DND-41 (cell line): ENCODE measurements around the gene POC1A.
A peak's percentile ranks its signal among the peaks of the same experiment; 100 is the strongest.

Source experiments
- ATAC-seq: fragments of 200-7000 bp; cut with Tn5 transposase; 3 replicates; pipeline ENCODE4 v1.9.1; 2021; ENCODE audit warnings: low read depth; ENCODE audit not compliant: insufficient read depth
- DNase-seq: peaks from one replicate; pipeline ENCODE4 v3.0.0-alpha.2; 2020
- H2AFZ ChIP-seq: 2 replicates; pipeline ENCODE4 v1.6.0; 2012; ENCODE audit warnings: low read depth, low read length
- H3K27ac ChIP-seq: 2 replicates; pipeline ENCODE4 v1.5.1; 2012; ENCODE audit warnings: low read length, inconsistent platforms
- H3K27me3 ChIP-seq: fragments of 200-600 bp; sonication (generic); 2 replicates; pipeline ENCODE4 v1.6.0; 2012; ENCODE audit warnings: low read length, mild to moderate bottlenecking, inconsistent platforms; ENCODE audit not compliant: insufficient read depth, poor library complexity
- H3K36me3 ChIP-seq: 2 replicates; pipeline ENCODE4 v1.5.1; 2012; ENCODE audit warnings: low read length, inconsistent platforms; ENCODE audit not compliant: insufficient read depth
- H3K4me1 ChIP-seq: 2 replicates; pipeline ENCODE4 v1.5.1; 2012; ENCODE audit warnings: mild to moderate bottlenecking, low read length; ENCODE audit not compliant: insufficient read depth
- H3K4me2 ChIP-seq: 2 replicates; pipeline ENCODE4 v1.6.0; 2012; ENCODE audit warnings: mild to moderate bottlenecking, moderate library complexity, low read length, inconsistent platforms; ENCODE audit not compliant: insufficient read depth
- H3K4me3 ChIP-seq, 2 experiments: fragments of 200-600 bp in 1 of 2; shearing (Covaris generic) in 1 of 2; 2 replicates each; pipeline ENCODE4 v1.5.1; 2012 to 2016; ENCODE audit warnings: inconsistent platforms in 2 of 2, low read length in 2 of 2, mild to moderate bottlenecking in 2 of 2, low read depth in 1 of 2, moderate library complexity in 1 of 2
- H3K79me2 ChIP-seq: 2 replicates; pipeline ENCODE4 v1.6.0; 2012; ENCODE audit warnings: low read length, inconsistent platforms; ENCODE audit not compliant: insufficient read depth
- H3K9ac ChIP-seq: 2 replicates; pipeline ENCODE4 v1.6.0; 2012; ENCODE audit warnings: low read depth, mild to moderate bottlenecking, inconsistent platforms, low read length, moderate library complexity
- H3K9me3 ChIP-seq: 2 replicates; pipeline ENCODE4 v1.5.1; 2012; ENCODE audit warnings: low read length, moderate library complexity, mild to moderate bottlenecking, inconsistent platforms; ENCODE audit not compliant: insufficient read depth, severe bottlenecking
- H4K20me1 ChIP-seq: 2 replicates; pipeline ENCODE4 v1.6.0; 2012; ENCODE audit warnings: low read length; ENCODE audit not compliant: insufficient read depth
- CTCF ChIP-seq: IDR thresholded peaks from 2 replicates; pipeline ENCODE4 v1.5.1; 2012; ENCODE audit warnings: borderline replicate concordance, low read length, moderate library complexity, mild to moderate bottlenecking; ENCODE audit not compliant: poor library complexity, severe bottlenecking; ENCODE audit errors: extremely low read depth
- EZH2 ChIP-seq: IDR thresholded peaks from 3 replicates; pipeline ENCODE4 v1.6.1; 2012; ENCODE audit warnings: borderline replicate concordance, low read depth, mild to moderate bottlenecking, moderate library complexity, low read length, inconsistent platforms; ENCODE audit not compliant: severe bottlenecking

The POC1A gene

GRCh38 chr3:52200981-52201679 lies 46.9 kb upstream of the POC1A start:
- peaks cover 24% of the 10 kb centered on the region for H3K79me2 ChIP-seq
- H2AFZ ChIP-seq = no peak overlapping the region
- no peak for ATAC-seq
- DNase-seq = no peak
- H3K27me3 ChIP-seq = no peaks in the 10 kb centered on the region
- no peaks in the 10 kb centered on the region for H3K9me3 ChIP-seq
- H3K27ac ChIP-seq = no peak overlapping the region
- H4K20me1 ChIP-seq = 0 out of 2 replicates have a peak, but pooled peaks cover 3% of the 10 kb centered on the region
- H3K4me1 ChIP-seq = peaks cover 29% of the 10 kb centered on the region
- no peak overlapping the region for H3K9ac ChIP-seq
- TF ChIP-seq CTCF = no peak
- no peak for TF ChIP-seq EZH2
- no peak overlapping the region for H3K4me3 ChIP-seq
- no peak overlapping the region for H3K4me2 ChIP-seq
- peaks cover 63% of the 10 kb centered on the region for H3K36me3 ChIP-seq

- Histone ChIP-seq H3K79me2 (peaks cover 24% of the 10 kb centered on the region), H3K9me3 (no peaks in the 10 kb centered on the region), H3K4me2 (peak overlapping the region; percentile 97), H2AFZ (peak overlapping the region; percentile 90), H3K4me1 (peaks cover 29% of the 10 kb centered on the region), H3K9ac (peak overlapping the region; percentile 86), H3K27ac (peak overlapping the region; percentile 83), H3K4me3 (peak overlapping the region; percentile 72 to 87), H4K20me1 (0 out of 2 replicates have a peak, but pooled peaks cover 3% of the 10 kb centered on the region), H3K27me3 (no peaks in the 10 kb centered on the region), H3K36me3 (peaks cover 41% of the 10 kb centered on the region)
- DNase-seq = no peak
- ATAC-seq = no peak
- TF ChIP-seq CTCF (no peak), EZH2 (no peak)
Observed at GRCh38 chr3:52198643-52199608, 44.7 kb upstream of the POC1A start.

- TF ChIP-seq CTCF (peak; percentile 37), EZH2 (no peak)
- Histone ChIP-seq H3K27ac (peak within 1 kb of the TSS; percentile 83), H3K9ac (peak within 1 kb of the TSS; percentile 86), H3K79me2 (peaks cover 24% of the 10 kb centered on the region), H3K4me2 (peak within 1 kb of the TSS; percentile 97), H2AFZ (peak within 1 kb of the TSS; percentile 90), H3K9me3 (no peaks in the 10 kb centered on the region), H3K4me3 (peak within 1 kb of the TSS; percentile 72 to 87), H3K4me1 (peaks cover 29% of the 10 kb centered on the region), H4K20me1 (0 out of 2 replicates have a peak, but pooled peaks cover 3% of the 10 kb centered on the region), H3K36me3 (peaks cover 32% of the 10 kb centered on the region), H3K27me3 (no peaks in the 10 kb centered on the region)
- DNase-seq (peak; percentile 93), ATAC-seq (peak; percentile 96)
Observed at GRCh38 chr3:52197842-52198625, 43.8 kb upstream of the POC1A start, which contains the start of gene ALAS1. Gene ALAS1 (plus strand): TSS chr3:52198160. CDS start chr3:52199242, 1,082 bp downstream.
